Mammary epithelial cell (primary cell): ENCODE results near the gene SCUBE3.

Source experiments
- CTCF ChIP-seq, 2 donors: IDR thresholded peaks in 1 of 2; conservative IDR thresholded peaks in 1 of 2; 2 replicates each; pipeline ENCODE4 v1.5.1; 2011 to 2012; ENCODE audit warnings: inconsistent platforms in 2 of 2, low read length in 2 of 2, mild to moderate bottlenecking in 2 of 2, control low read depth in 1 of 2, low read depth in 1 of 2; ENCODE audit not compliant: insufficient read depth in 1 of 2; ENCODE audit errors: extremely low read depth in 1 of 2
- EZH2 ChIP-seq: IDR thresholded peaks from 2 replicates; pipeline ENCODE4 v1.6.1; 2012; ENCODE audit warnings: low read length, inconsistent platforms, borderline replicate concordance

DNA sequence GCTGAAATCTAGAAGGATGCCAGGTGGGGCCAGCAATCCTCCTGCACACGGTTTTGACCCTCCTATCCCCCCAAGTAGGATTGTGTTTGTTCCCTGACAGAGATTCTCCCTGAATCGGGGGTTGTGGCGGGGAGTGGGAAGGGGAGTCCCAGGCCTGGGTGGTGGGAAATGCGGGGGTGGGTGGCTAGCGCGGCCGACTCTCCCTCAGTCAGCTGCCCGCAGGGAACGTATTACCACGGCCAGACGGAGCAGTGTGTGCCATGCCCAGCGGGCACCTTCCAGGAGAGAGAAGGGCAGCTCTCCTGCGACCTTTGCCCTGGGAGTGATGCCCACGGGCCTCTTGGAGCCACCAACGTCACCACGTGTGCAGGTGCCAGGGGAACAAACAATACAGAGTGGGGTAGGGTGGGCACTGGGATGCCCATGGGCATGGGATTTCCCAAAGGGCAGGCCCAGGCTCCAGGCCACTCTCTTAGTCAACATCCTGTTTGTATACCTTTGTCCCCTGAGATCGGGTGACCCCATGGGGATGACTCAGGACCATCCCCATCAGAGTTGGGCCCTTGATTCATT lies 29.7 kb downstream of the SCUBE3 start:
- TF ChIP-seq CTCF (conservative IDR thresholded peaks at IDR 0.05 in 1 of 2, IDR thresholded peaks at IDR 0.05 in 1 of 2; ENCODE audit: extremely low read depth in 1 of 2, insufficient read depth in 1 of 2, low read depth in 1 of 2, low read length in 2 of 2) (no peak), EZH2 (no peak)
